GM12801 (cell line): ENCODE measurements around the gene IFI35.

Experiments
- TF ChIP-seq, protein P1 (sequence below): IDR thresholded peaks from one replicate; pipeline ENCODE4 v1.5.1; 2011; ENCODE audit warnings: control low read depth; ENCODE audit not compliant: insufficient read length; ENCODE audit errors: extremely low read depth

The IFI35 gene

DNA sequence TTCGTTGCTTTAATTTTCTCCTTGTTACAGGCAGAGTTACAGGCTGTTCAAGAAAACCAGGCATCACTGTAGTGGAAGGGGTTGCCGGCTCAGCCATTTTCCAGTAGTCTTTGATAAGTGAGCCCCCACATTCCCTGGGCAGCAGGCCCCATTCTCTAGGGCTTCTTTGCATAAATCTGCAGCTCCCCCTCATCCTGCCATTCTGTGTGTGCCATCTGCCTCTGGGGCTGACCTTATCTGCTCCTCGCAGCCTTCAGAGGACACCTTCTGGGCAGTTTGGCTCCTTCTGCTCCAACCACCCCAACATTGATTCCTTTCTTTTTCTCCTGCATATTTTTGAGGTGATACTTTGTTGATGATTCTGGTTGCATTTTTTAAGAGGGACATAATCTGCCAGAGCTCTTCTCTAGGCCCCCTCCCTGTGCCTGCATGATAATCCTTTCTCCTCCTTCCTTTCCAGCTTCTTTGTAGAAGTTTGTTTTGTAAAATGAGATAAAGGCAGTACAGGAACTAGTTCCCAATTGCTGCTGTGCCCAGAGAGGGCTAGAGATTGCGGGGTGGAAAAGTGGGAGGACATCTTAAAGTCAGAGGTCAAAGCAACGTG lies 35.5 kb downstream of the IFI35 start:
- TF ChIP-seq, protein P1, sequence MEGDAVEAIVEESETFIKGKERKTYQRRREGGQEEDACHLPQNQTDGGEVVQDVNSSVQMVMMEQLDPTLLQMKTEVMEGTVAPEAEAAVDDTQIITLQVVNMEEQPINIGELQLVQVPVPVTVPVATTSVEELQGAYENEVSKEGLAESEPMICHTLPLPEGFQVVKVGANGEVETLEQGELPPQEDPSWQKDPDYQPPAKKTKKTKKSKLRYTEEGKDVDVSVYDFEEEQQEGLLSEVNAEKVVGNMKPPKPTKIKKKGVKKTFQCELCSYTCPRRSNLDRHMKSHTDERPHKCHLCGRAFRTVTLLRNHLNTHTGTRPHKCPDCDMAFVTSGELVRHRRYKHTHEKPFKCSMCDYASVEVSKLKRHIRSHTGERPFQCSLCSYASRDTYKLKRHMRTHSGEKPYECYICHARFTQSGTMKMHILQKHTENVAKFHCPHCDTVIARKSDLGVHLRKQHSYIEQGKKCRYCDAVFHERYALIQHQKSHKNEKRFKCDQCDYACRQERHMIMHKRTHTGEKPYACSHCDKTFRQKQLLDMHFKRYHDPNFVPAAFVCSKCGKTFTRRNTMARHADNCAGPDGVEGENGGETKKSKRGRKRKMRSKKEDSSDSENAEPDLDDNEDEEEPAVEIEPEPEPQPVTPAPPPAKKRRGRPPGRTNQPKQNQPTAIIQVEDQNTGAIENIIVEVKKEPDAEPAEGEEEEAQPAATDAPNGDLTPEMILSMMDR = no peak

- TF ChIP-seq, protein P1 = no peak
Observed at GRCh38 chr17:43043307-43043706, 36.7 kb downstream of the IFI35 start.

- TF ChIP-seq, protein P1 = no peak
Observed at GRCh38 chr17:43044024-43044423, 37.4 kb downstream of the IFI35 start.

DNA sequence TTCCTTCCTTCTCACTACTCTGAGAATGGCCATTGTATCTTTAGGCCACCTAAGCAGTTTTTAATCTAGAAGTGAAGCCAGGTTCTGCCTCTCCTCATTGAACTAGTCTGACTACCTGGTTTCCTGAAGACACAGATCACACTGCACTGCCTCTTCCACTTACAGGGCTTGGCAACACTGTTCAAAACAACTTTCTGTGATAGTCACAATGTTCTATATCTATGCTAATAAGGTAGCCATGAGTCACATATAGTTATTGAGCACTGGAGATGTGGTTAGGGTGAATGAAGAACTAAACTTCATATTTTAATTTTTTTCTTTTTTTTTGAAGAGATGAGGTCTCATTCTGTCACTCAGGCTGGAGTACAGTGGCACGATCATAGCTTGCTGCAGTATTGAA lies 45.4 kb downstream of the IFI35 start:
- TF ChIP-seq, protein P1 = no peak

DNA sequence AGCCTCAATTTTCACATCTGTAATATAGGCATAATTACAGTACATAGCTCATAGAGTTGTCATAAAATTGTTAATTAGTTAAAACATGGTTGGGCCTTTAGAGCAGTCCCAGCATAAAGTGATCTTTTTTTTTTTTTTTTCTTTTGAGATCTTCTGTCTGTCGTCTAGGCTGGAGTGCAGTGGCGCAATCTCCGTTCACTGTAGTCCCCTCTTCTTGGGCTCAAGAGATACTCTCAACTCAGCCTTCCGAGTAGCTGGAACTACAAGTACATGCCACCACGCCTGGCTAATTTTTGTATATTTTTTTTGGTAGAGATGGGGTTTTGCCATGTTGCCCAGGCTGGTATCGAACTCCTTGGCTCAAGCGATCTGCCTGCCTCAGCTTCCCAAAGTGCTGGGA lies 49.5 kb downstream of the IFI35 start:
- TF ChIP-seq, protein P1 = no peak

DNA sequence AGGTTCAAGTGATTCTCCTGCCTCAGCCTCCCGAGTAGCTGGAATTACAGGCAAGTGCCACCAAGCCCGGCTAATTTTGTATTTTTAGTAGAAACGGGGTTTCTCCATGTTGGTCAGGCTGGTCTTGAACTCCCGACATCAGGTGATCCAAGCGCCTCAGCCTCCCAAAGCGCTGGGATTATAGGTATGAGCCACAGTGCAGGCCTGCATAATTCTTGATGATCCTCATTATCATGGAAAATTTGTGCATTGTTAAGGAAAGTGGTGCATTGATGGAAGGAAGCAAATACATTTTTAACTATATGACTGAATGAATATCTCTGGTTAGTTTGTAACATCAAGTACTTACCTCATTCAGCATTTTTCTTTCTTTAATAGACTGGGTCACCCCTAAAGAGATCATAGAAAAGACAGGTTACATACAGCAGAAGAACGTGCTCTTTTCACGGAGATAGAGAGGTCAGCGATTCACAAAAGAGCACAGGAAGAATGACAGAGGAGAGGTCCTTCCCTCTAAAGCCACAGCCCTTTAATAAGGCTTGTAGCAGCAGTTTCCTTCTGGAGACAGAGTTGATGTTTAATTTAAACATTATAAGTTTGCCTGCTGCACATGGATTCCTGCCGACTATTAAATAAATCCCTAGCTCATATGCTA lies 56.5 kb downstream of the IFI35 start:
- TF ChIP-seq, protein P1 = no peak
